ENCODE results near the gene MPO.

- TF ChIP-seq CREB1 (IDR thresholded peaks at IDR 0.05): no peak
- TF ChIP-seq CREB1 (CRISPR knock-in tag; IDR thresholded peaks at IDR 0.05): no peak
- no peak for TF ChIP-seq VEZF1 (CRISPR knock-in tag; IDR thresholded peaks at IDR 0.05)
- TF ChIP-seq MAFG (tag; conservative IDR thresholded peaks at IDR 0.05): no peak
- TF ChIP-seq ZNF263 (CRISPR knock-in tag; IDR thresholded peaks at IDR 0.05; ENCODE audit: borderline replicate concordance): no peak
- no peak for TF ChIP-seq GABPB2 (CRISPR knock-in tag; conservative IDR thresholded peaks at IDR 0.05)
- no peak for TF ChIP-seq RFX5 (IDR thresholded peaks at IDR 0.05; ENCODE audit: low read depth, low read length)
- TF ChIP-seq CHD2 (IDR thresholded peaks at IDR 0.05; ENCODE audit: low read depth, low read length): no peak
- no peak for TF ChIP-seq POLR2AphosphoS2 (IDR thresholded peaks at IDR 0.05; ENCODE audit: low read length)
- TF ChIP-seq MTA3 (IDR thresholded peaks at IDR 0.05; ENCODE audit: borderline replicate concordance): no peak
- TF ChIP-seq HCFC1 (IDR thresholded peaks at IDR 0.05; ENCODE audit: low read depth, low read length): no peak
- TF ChIP-seq GTF2F1 (IDR thresholded peaks at IDR 0.05; ENCODE audit: low read depth, low read length): no peak
- TF ChIP-seq CTCF (IDR thresholded peaks at IDR 0.05 in 2 of 3, conservative IDR thresholded peaks at IDR 0.05 in 1 of 3; ENCODE audit: insufficient read depth in 2 of 3, low read depth in 1 of 3, low read length in 3 of 3): no peak
- TF ChIP-seq POLR2AphosphoS5 (IDR thresholded peaks at IDR 0.05; ENCODE audit: control insufficient read depth, insufficient read depth, low read depth, low read length): no peak
- no peak for TF ChIP-seq PREB (CRISPR knock-in tag; IDR thresholded peaks at IDR 0.05)
Measured at GRCh38 chr17:58253082-58253481, 27.7 kb downstream of the MPO start.
